GM12878 (cell line): ENCODE data around the gene HSD11B1. TPM values are rescaled to one million over a fixed set of nuclear protein-coding genes. Genes with fewer than 3 reads are reported as not detected.
A peak's percentile ranks its signal among the peaks of the same experiment; 100 is the strongest.

Source experiments
- ATF7 ChIP-seq: fragments of 450-650 bp; IDR thresholded peaks from 2 replicates; pipeline ENCODE4 v1.6.1; 2016; ENCODE audit warnings: low read depth, mild to moderate bottlenecking
- FOXK2 ChIP-seq: fragments of 450-650 bp; IDR thresholded peaks from 2 replicates; pipeline ENCODE4 v1.6.1; 2017; ENCODE audit warnings: mild to moderate bottlenecking, moderate library complexity
- GATAD2B ChIP-seq: fragments of 450-650 bp; conservative IDR thresholded peaks from 2 replicates; pipeline ENCODE4 v1.6.1; 2017; ENCODE audit warnings: low read depth, mild to moderate bottlenecking, moderate library complexity
- HDAC2 ChIP-seq: fragments of 200-600 bp; sonication (generic); IDR thresholded peaks from 2 replicates; pipeline ENCODE4 v1.6.1; 2017
- HDAC6 ChIP-seq: fragments of 200-600 bp; sonication (generic); IDR thresholded peaks from one replicate; pipeline ENCODE4 v1.8.0; 2017; ENCODE audit warnings: antibody characterized with exemption; ENCODE audit not compliant: unreplicated experiment
- IRF4 ChIP-seq: IDR thresholded peaks from 2 replicates; pipeline ENCODE4 v1.6.1; 2011; ENCODE audit warnings: low read depth, low read length
- KDM1A ChIP-seq: fragments of 200-600 bp; sonication (generic); IDR thresholded peaks from 2 replicates; pipeline ENCODE4 v1.6.1; 2016; ENCODE audit warnings: borderline replicate concordance
- MEF2A ChIP-seq: IDR thresholded peaks from 2 replicates; pipeline ENCODE4 v1.6.1; 2011; ENCODE audit warnings: low read depth, mild to moderate bottlenecking, low read length, moderate library complexity; ENCODE audit not compliant: insufficient read depth
- NFYA ChIP-seq: IDR thresholded peaks from 2 replicates; pipeline ENCODE4 v1.6.1; 2011; ENCODE audit warnings: low read depth, mild to moderate bottlenecking, low read length, improper control_type of control experiment, borderline replicate concordance
- PAX5 ChIP-seq: IDR thresholded peaks from 2 replicates; pipeline ENCODE4 v1.6.1; 2011; ENCODE audit warnings: low read depth, low read length, borderline replicate concordance
- POLR2A ChIP-seq: IDR thresholded peaks from 2 replicates; pipeline ENCODE4 v1.6.1; 2011; ENCODE audit warnings: low read depth, mild to moderate bottlenecking, low read length
- POU2F2 ChIP-seq: IDR thresholded peaks from 3 replicates; pipeline ENCODE4 v1.6.1; 2011; ENCODE audit warnings: low read depth, mild to moderate bottlenecking, low read length, borderline replicate concordance
- RELA ChIP-seq: fragments of 450-650 bp; IDR thresholded peaks from 2 replicates; pipeline ENCODE4 v1.8.0; 2014; ENCODE audit warnings: borderline replicate concordance; ENCODE audit not compliant: partially characterized antibody
- RFX5 ChIP-seq: IDR thresholded peaks from 2 replicates; pipeline ENCODE4 v1.6.1; 2011; ENCODE audit warnings: low read depth, low read length, improper control_type of control experiment
- SP1 ChIP-seq: IDR thresholded peaks from one replicate; pipeline ENCODE4 v1.6.1; 2011; ENCODE audit warnings: low read depth, low read length
- SREBF1 ChIP-seq: IDR thresholded peaks from 2 replicates; pipeline ENCODE4 v1.6.1; 2012; ENCODE audit warnings: mild to moderate bottlenecking, low read length
- SRF ChIP-seq, 2 experiments: IDR thresholded peaks; 2 replicates each; pipeline ENCODE4 v1.6.1; 2011; ENCODE audit warnings: low read depth in 2 of 2, low read length in 2 of 2, mild to moderate bottlenecking in 1 of 2, moderate library complexity in 1 of 2
- STAT1 ChIP-seq: fragments of 450-650 bp; conservative IDR thresholded peaks from 2 replicates; pipeline ENCODE4 v1.6.1; 2014; ENCODE audit warnings: antibody characterized with exemption, mild to moderate bottlenecking
- SUPT20H ChIP-seq: IDR thresholded peaks from 2 replicates; pipeline ENCODE4 v1.6.1; 2011; ENCODE audit warnings: low read depth, mild to moderate bottlenecking, low read length, moderate library complexity, borderline replicate concordance; ENCODE audit not compliant: control insufficient read depth
- TARDBP ChIP-seq: IDR thresholded peaks from 2 replicates; pipeline ENCODE4 v1.6.1; 2016; ENCODE audit warnings: borderline replicate concordance
- TCF3 ChIP-seq: IDR thresholded peaks from 2 replicates; pipeline ENCODE4 v1.6.1; 2012; ENCODE audit warnings: low read depth, mild to moderate bottlenecking, low read length, borderline replicate concordance; ENCODE audit not compliant: insufficient read depth
- WRNIP1 ChIP-seq: IDR thresholded peaks from 2 replicates; pipeline ENCODE4 v1.6.1; 2011; ENCODE audit warnings: low read depth, low read length, improper control_type of control experiment, borderline replicate concordance
- ZNF207 ChIP-seq: fragments of 450-650 bp; IDR thresholded peaks from 2 replicates; pipeline ENCODE4 v1.6.1; 2014; ENCODE audit warnings: antibody characterized with exemption, mild to moderate bottlenecking, borderline replicate concordance
- ZNF217 ChIP-seq: fragments of 450-650 bp; IDR thresholded peaks from 2 replicates; pipeline ENCODE4 v1.6.1; 2017; ENCODE audit warnings: antibody characterized with exemption, mild to moderate bottlenecking
- ZNF622 ChIP-seq: fragments of 450-650 bp; IDR thresholded peaks from 2 replicates; pipeline ENCODE4 v1.6.1; 2017; ENCODE audit warnings: mild to moderate bottlenecking, inconsistent platforms
- ZNF687 ChIP-seq: fragments of 450-650 bp; IDR thresholded peaks from 2 replicates; pipeline ENCODE4 v1.6.1; 2017; ENCODE audit warnings: mild to moderate bottlenecking, moderate library complexity
- ZSCAN29 ChIP-seq: fragments of 450-650 bp; IDR thresholded peaks from 2 replicates; pipeline ENCODE4 v1.6.1; 2017; ENCODE audit warnings: mild to moderate bottlenecking, moderate library complexity
- polyA plus RNA-seq, 11 experiments: library from polyadenylated mRNA; depleted of rRNA in 4 of 11; unstranded in 6 of 11; stranded (reverse) in 5 of 11; fragments of >200 nt; fragmentation: Nextera tagmentation in 4 of 11; fragmentation: Illumina TruSeq in 1 of 11; extraction: Ambion mirVana in 4 of 11; extraction: Trizol in 1 of 11; gene quantifications; 1 replicate in 1 of 11; 2 replicates in 10 of 11; pipeline versions ENCODE4 v1.2.1 to v1.2.3, GENCODE V29; 2011 to 2016; ENCODE audit warnings: inconsistent platforms in 2 of 11, missing spikeins in 2 of 11, low read depth in 1 of 11
- total RNA-seq, 4 experiments: library from RNA; depleted of rRNA in 3 of 4; stranded (reverse); fragments of >200 nt in 3 of 4; fragmentation: Illumina TruSeq in 1 of 4; extraction: Trizol in 1 of 4; gene quantifications; 2 replicates each; pipeline versions ENCODE4 v1.2.1 to v1.2.3, GENCODE V29; 2013 to 2021
- TF ChIP-seq, protein P1 (sequence below): IDR thresholded peaks from 2 replicates; pipeline ENCODE4 v1.6.1; 2011; ENCODE audit warnings: borderline replicate concordance, low read depth, mild to moderate bottlenecking, moderate library complexity, mixed read lengths, low read length; ENCODE audit not compliant: insufficient read depth; ENCODE audit errors: extremely low read length

HSD11B1 gene
- total and polyA plus RNA-seq, 10 of the 15 experiments (the other 5 are each of a cell fraction or from before 2014, with no cell fraction given): 0.04 to 0.27 (median 0.15) TPM; not detected in 7

DNA sequence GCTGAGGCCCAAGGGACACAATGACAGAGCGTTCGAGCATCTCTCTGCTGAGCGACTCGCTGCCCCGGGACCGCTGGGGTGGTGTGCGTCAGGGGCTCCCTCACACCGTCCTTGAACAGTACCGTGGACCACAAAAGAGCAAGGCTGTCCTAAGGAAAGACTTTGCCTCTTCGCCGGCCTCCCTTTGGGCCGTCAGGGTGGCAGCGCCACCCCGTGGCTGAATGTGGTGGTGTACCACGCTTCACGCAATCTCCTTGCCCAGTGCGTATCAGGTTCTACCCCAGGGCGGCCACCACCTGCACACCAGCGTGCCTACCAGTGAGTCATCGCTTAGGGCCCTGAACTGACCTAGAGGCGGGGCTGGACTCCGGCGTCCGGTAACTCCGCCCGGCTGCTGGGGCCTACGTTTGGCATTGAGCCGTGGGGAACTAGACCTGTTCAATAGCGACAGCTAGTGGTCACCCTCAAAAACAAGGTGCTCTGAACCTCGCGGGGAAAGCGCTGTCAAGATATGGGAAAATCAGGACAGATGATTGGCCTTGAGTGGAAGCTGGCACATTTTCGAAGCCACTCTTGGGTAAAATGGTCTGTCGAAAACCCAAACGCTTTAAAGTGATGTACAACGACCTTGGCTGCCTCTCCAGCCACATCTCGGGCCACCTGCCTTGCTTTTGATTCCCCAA, 43.1 kb downstream of the HSD11B1 start (continued):
- peak; percentile 77 for TF ChIP-seq ZNF687
- TF ChIP-seq ZNF207: peak; percentile 91
- no peak; the same call in none of the 2 replicates for TF ChIP-seq GATAD2B
- no peak for TF ChIP-seq SREBF1
- TF ChIP-seq TARDBP: 0 out of 2 replicates have a peak, but pooled peaks have one; percentile 32
- TF ChIP-seq FOXK2: no peak
- TF ChIP-seq SRF (IDR thresholded peaks at IDR 0.05; ENCODE audit: low read depth in 2 of 2, low read length in 2 of 2): no peak
- TF ChIP-seq IRF4: no peak
- no peak for TF ChIP-seq ZNF622
- 0 out of 3 replicates have a peak, but pooled peaks have one; percentile 20 for TF ChIP-seq POU2F2
- TF ChIP-seq MEF2A: no peak
- TF ChIP-seq, protein P1, sequence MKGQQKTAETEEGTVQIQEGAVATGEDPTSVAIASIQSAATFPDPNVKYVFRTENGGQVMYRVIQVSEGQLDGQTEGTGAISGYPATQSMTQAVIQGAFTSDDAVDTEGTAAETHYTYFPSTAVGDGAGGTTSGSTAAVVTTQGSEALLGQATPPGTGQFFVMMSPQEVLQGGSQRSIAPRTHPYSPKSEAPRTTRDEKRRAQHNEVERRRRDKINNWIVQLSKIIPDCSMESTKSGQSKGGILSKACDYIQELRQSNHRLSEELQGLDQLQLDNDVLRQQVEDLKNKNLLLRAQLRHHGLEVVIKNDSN: no peak
- no peak for TF ChIP-seq TCF3
- peak; percentile 51; the same call in 1 of the 2 replicates for TF ChIP-seq PAX5
- TF ChIP-seq RELA: peak; percentile 70
- no peak for TF ChIP-seq WRNIP1
- TF ChIP-seq HDAC2: no peak
- peak; percentile 20 for TF ChIP-seq SP1
- TF ChIP-seq HDAC6: no peak
- peak; percentile 46; the same call in 1 of the 2 replicates for TF ChIP-seq ZNF217
- no peak for TF ChIP-seq NFYA
- TF ChIP-seq KDM1A: no peak
- no peak for TF ChIP-seq ZSCAN29
- TF ChIP-seq ATF7: peak; percentile 69
- TF ChIP-seq SUPT20H: no peak
- peak; percentile 79; the same call in 1 of the 2 replicates for TF ChIP-seq STAT1
- no peak for TF ChIP-seq POLR2A
- peak; percentile 60; the same call in 1 of the 2 replicates for TF ChIP-seq RFX5
